GM10266 (cell line): Measurements from ENCODE around the gene TFEB.

Experiments
- DNase-seq: peaks from one replicate; pipeline ENCODE4 v3.0.0; 2012; ENCODE audit errors: extremely low spot score
- TF ChIP-seq, protein P1 (sequence below): IDR thresholded peaks from 2 replicates; pipeline ENCODE4 v1.5.1; 2012; ENCODE audit warnings: mild to moderate bottlenecking, low read depth; ENCODE audit not compliant: control insufficient read depth, insufficient read depth; ENCODE audit errors: missing control alignments

The TFEB gene

DNA sequence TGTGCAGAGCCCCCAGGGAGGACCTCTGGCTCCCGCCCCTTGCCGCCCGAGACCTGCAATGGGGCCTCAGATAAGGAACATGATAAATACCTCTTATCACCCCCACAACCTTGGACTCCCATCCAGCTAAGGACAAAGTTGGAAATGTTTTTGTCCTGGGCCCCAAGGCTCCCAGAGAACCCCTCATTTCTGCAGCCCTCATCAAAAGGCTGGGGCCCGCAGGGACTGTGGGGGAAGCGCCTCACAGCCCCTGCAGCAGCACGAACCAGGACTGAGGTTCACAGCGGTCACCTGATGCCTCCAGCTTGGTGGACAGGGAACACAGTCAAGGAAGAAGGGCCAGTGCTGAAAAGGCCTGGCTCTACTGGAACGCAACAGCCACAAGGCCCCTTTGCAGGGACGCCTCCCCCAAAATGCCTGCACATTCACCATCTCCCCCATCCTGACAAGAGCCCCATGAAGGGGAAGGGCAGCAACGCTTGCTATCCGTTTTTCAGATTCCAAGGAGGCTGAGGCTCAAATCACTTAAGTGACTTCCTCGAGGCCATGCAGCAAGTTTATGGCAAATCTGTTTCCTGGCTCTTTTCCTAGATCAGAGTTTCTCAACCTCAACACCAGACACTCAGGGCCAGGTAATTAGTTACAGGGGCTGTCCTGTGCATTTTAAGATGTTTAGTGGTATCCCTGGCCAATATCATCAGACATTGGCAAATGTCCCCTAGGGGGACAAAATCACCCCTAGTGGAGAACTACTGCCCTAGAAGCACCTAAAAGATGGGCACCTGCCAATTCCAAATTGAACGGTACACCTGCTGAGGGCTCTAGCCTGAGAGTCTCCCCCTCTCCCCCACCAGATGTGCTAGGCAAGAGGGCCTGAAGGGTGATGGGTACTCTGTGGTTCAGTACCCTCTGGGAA is 10.6 kb downstream of the TFEB start:
- no peak for DNase-seq

GRCh38 chr6:41724228-41724580 is 11.2 kb downstream of the TFEB start:
- TF ChIP-seq, protein P1, sequence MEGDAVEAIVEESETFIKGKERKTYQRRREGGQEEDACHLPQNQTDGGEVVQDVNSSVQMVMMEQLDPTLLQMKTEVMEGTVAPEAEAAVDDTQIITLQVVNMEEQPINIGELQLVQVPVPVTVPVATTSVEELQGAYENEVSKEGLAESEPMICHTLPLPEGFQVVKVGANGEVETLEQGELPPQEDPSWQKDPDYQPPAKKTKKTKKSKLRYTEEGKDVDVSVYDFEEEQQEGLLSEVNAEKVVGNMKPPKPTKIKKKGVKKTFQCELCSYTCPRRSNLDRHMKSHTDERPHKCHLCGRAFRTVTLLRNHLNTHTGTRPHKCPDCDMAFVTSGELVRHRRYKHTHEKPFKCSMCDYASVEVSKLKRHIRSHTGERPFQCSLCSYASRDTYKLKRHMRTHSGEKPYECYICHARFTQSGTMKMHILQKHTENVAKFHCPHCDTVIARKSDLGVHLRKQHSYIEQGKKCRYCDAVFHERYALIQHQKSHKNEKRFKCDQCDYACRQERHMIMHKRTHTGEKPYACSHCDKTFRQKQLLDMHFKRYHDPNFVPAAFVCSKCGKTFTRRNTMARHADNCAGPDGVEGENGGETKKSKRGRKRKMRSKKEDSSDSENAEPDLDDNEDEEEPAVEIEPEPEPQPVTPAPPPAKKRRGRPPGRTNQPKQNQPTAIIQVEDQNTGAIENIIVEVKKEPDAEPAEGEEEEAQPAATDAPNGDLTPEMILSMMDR: no peak
- no peak for DNase-seq

More for the DNA sequence above, 10.6 kb downstream of the TFEB start:
- TF ChIP-seq, protein P1: no peak

DNA sequence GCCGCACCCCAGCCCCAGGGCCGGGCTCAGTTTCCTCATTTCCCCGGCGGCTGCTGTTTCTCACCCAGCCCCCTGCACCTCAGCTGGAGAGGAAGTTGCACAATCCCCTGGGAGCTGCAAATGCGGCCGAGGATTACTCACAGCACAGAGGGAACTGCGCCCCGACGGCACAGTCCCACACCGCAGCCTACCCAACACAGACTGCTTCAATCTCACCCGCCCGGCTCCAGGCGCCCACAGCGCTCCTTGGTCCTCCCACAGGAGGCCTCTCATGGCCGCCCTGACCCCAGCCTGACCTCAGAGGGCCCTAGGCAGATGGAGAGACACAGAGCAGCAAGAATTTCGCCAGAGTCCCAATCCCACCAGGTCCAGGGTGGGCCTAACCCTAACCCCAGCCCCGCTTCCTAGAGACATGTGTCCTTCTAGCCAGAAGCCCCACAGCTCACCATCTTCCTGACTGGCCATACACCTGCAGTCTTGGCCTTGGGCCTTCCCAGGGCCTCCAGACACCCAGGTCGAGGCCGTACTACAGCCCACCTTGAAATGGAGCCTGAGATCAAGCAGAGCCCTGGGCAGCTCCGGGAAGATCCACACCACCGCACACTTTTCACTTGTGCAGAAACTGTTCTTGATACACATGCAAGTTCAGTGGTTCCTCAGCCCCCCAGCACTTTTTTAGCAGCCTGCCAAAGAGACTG is 11.7 kb downstream of the TFEB start:
- DNase-seq: peak; percentile 76
- TF ChIP-seq, protein P1: peak; percentile 12

DNA sequence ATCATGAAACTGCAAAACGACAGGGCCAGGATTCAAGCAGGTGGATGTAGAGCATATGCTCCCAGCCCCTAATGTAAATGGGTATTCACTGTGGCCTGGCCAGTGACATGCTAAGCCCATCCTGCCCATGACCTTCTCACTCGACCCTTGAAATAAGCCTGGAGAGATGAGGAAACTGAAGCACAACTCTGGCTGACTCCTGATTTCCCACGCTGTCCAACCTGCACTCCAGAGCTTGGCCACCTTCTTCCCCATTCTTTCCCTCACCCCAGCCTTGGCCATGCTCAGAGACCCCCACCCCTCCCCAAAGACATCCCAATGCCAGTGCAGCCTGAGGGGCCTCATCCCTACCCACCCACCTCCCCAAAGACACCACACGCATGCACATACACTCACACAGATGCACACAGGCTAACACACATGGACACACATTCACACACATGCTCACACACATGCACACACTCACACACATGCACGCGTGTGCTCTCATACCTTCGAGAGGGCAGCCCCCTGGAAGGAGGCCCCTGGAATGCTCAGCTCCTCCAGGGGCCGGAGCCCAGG is 12.4 kb downstream of the TFEB start:
- TF ChIP-seq, protein P1: no peak
- no peak for DNase-seq

GRCh38 chr6:41721414-41721813 is 14.0 kb downstream of the TFEB start:
- TF ChIP-seq, protein P1: no peak
- no peak for DNase-seq

DNA sequence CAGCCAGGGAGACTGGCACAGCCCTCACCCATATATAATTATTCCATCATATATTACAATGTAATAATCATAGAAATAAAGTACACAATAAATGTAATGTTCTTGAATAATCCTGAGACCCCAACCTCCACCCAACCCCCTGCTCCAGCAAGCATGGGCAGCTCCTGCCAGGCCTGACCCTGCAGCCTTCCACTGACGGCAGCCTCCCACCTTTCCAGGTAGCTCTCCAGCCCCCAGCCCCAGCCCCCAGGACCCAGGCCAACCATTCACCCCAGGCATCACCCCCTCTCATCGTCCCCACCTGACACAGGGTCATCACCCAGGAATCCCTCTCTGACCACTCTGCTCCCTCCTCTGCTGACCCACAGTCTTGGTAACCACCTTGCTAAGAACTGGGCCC is 14.6 kb downstream of the TFEB start:
- DNase-seq: no peak
- TF ChIP-seq, protein P1: no peak
